ENCODE results near the gene ING3.

DNA sequence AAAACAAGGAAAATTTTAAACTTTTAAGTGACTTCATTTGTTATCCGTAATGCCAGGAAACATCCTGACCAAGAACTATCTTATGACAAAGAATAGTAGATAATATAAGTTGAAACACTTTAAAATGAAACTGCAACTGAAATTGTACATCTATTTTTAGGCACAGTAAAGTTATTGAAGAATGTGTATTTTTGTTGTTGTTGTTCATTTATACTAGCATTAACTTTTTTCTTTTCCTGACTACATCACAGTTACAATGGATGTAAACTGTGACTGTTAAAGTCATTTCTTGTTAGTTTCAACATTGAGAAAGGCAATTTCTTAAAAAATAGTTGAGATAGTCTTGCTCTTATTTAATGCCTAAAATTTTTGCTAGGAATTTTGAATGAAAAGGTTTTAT is 40.6 kb downstream of the ING3 start:
- TF ChIP-seq, protein P1, sequence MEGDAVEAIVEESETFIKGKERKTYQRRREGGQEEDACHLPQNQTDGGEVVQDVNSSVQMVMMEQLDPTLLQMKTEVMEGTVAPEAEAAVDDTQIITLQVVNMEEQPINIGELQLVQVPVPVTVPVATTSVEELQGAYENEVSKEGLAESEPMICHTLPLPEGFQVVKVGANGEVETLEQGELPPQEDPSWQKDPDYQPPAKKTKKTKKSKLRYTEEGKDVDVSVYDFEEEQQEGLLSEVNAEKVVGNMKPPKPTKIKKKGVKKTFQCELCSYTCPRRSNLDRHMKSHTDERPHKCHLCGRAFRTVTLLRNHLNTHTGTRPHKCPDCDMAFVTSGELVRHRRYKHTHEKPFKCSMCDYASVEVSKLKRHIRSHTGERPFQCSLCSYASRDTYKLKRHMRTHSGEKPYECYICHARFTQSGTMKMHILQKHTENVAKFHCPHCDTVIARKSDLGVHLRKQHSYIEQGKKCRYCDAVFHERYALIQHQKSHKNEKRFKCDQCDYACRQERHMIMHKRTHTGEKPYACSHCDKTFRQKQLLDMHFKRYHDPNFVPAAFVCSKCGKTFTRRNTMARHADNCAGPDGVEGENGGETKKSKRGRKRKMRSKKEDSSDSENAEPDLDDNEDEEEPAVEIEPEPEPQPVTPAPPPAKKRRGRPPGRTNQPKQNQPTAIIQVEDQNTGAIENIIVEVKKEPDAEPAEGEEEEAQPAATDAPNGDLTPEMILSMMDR (IDR thresholded peaks at IDR 0.05 in 8 of 11, conservative IDR thresholded peaks at IDR 0.05 in 3 of 11), result no peak
- no peak for TF ChIP-seq POLR2A (IDR thresholded peaks at IDR 0.05)
